HG02623 (cell line): ENCODE results near the gene HDAC11.
"Not testable (repeated sequence)": the region's sequence is repeated elsewhere in the genome, so short reads cannot be mapped to it uniquely, and the experiment has no call there.

Experiments
- ATAC-seq: cut with Tn5 transposase; IDR thresholded peaks from one replicate; pipeline ENCODE4 v1.9.1; 2021; ENCODE audit warnings: moderate library complexity; ENCODE audit not compliant: unreplicated experiment

HDAC11 gene

DNA sequence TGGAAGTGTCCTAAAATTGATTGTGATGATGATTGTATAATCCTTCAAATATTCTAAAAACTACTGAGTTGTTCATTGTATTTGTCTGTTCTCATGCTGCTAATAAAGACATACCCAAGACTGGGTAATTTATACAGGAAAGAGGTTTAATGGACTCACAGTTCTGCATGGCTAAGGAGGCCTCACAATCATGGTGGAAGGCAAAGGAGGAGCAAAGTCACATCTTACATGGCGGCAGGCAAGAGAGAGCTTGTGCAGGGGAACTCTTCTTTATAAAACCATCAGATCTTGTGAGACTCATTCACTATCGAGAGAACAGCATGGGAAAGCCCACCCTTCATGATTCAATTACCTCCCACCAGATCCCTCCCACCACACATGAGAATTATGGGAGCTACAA, 41.6 kb downstream of the HDAC11 start:
- not testable (repeated sequence) for ATAC-seq

DNA sequence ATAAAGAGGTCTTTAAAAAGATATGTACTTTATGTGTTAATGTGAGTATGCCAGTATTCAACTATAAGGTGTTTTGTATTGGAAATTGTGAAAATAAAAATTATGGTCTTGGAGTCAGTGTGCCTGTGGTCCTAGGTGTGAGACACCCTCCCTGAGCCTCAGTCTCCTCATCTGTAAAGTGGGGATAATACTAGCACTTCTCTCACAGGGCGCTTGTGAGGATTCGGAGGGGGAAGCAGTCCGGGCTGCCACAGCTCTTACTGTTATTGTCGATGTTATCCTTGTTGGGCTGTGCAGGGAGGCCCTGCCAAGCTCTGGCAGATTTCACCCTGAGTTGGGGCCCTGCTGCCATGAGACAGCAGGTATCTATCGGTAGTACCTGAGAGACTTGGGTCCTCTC, 42.1 kb downstream of the HDAC11 start:
- ATAC-seq: no peak

DNA sequence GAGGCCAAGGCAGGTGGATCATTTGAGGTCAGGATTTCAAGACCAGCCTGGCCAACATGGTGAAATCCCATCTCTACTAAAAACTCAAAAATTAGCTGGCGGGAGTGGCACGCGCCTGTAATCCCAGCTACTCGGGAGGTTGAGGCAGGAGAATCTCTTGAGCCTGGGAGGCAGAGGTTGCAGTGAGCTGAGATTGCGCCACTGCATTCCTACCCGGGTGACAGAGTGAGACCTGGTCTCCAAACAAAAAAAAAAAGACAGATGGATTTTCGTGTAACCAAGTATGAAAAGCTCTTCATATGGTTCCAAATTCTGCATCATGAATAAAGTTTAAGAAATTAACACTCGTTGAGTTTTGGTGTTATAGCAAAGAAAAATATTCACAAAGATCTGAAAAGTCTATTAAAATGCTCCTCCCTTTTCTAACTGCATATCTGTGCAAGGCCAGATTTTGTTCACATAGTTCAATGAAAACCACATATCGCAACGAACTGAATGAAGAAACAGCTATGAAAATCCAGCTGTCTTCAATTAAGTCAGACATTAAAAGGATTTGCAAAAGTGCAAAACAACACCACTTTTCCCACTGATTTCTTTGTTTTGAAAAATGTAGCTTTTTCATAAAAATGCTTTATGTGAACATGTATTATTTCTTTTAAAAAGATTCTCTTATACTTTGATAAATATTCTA, 45.0 kb downstream of the HDAC11 start:
- no peak for ATAC-seq

DNA sequence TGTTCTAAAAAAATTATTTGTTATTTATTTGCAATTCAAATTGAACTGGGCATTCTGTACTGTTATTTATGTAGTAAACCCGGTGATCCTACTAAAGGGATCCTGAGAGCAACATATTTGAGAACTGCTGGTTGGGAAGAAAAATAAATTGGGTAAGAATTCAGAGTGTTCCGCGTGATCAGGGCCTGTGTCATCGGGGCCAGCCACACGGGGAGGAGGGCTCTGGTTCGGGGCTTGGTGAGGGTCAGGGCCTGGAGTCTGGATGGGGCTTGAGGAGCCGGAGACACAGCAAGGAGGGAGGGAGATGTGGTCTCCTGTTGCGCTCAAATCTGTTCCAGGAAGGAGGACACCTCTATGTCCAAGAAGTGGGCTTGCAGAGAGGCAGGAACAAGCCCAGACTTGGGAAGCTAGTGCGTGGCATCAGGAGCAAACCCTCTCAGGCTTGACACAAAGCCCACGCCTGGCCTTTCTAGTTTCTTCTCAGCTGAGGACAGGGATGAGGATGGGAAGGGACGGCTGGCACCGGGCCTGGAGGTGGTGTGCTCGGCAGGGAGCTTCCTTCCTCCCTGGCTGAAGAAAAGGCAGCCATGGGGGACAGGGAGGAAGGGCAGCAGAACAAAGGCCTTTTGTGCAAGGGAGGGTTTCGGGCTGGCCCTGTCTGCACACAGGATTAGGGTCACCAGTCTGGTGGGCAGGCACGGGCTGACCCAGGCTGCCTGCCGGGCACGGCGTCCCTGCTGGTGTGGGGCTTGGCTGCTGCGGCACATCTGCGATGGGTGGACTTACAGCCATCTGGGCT, 45.9 kb downstream of the HDAC11 start:
- ATAC-seq: no peak

DNA sequence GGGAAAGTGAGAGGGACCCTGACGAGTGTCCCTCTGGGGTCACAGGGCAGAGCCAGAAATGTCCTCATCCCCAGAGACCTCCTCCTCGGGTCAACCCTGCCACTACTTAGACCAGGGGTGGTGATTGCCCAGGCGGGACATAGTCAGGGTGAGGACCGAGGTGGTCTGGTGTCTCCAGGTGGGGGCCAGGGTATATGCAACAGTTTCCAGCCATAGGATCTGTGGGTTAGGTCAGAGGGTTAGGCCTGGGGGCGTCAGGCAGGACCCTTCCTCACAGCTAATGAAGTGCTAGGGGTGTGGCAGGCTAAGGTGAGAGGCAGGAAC, 46.5 kb downstream of the HDAC11 start:
- no peak for ATAC-seq

DNA sequence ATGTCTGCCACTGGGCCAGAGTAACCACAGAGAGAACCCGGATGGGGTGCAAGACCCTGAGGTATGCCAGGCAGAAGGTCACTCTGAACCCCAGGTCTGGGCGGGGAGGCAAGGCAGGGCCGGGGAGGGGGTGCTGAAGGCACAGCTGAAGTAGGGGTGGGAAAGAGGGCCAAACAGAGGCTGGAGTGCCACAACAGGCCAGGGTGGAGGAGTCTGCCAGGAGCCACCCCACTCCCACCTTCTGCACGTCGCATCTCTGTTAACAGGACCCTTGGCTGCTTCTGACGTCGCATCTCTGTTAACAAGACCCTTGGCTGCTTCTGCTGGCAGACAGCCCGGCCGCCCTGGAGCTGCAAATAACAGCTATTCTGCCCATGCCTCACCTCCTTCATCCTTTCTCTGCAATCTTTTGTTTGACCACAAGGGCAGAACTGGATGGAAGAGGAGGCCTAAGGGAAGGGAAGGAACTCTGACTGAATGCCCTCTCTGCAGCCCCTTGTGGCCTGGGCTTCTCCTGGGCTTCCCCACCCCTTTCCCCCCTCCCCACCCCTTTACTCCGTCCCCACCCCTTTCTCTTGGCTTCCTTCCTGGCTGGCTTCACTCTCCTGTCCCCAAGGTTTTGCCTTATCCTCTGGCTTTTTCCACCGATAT, 48.2 kb downstream of the HDAC11 start:
- ATAC-seq: no peak

DNA sequence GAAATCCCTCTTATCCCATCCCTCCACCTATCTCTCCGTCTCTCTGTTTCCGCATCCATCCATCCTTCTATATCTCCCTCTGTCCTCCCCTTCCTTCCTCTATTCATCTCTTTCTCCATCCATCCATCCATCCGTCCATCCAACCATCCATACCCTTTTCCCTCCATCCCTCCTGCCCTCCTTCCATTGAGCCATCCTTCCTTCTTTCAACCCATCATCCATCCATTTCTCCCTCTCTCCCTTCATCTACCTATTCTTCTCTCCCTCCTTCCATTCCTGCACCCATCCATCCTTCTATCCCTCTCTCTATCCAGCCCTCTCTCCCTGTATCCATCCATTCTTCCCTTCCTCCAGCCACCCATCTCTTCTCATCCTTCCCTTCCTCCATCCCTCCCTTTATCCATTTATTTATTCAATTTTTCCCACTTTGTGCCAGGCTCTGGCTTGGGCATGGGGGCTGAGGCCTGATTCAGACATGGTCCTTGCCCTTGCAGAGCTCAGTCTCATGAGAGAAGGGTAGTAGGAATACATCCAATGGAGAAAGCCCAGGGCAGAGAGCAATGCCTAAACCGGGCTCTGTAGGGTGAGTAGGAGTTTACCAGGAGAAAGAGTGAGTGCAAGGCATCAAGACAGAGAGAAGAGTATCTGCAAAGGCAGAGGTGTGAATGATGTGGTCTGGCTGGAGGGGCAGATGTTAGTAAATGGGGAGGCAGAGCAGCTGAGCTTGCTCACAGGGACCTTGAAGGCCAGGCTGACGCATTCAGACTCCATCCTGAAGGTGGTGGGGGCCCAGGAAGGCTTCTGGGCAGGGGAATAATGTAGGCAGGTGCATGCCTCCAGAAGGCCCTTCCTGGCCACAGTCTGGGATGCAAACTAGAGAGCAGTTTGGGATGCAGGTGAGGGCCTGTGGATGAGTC, 49.3 kb downstream of the HDAC11 start:
- ATAC-seq: no peak

DNA sequence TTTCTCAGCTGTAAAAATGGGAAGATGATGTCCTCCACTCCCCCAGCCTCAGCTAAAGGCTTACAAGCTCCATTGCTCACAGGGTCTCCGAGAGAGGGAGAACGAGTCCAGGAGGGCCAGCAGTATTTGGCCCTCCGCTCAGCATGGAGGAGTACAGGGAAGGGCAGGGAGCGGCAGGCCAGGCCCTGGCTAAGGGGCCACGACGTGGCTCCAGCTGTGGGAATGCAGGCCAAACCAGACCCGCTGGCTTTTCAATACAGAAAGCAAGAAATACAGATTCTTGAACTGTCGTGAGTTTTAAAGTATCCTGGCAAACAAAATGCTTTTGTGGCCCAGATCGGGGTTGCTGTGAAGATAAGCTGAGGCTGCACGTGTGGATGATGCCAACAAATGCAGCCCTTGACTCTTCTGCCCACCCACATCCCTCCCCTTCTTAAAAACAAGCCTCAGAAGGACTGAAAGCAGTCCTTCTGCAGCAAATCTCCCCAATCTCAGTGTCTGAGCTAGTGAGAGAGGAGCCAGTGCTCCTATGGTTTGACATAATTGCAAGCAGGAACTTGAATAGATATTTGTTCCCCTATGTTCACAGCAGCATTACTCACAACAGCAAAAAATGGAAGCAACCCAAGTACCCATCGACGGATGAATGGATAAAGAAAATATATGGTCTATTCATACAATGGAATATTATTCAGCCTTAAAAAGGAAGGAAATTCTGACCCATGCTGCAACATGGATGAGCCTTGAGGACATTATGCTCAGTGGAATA, 50.3 kb downstream of the HDAC11 start:
- no peak for ATAC-seq

DNA sequence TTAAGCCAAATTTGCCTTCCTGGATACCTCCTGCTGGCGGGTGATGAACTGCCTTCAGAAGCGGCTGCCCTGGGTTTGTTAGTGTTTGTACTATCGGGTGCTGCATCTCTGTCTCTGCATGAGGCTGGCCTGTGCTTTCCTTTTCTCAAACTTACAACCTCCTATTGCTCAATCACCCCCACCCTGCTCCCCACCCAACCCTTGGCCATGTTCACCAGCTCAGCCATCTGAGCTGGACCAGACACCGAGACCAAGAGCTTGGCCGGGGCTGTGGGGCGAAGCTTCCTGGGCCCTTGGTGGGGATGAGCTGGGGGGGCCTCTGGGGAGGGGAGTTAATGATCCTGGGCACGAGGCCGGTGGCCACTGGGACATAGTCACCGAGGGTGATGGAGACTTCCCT, 52.0 kb downstream of the HDAC11 start:
- no peak for ATAC-seq

DNA sequence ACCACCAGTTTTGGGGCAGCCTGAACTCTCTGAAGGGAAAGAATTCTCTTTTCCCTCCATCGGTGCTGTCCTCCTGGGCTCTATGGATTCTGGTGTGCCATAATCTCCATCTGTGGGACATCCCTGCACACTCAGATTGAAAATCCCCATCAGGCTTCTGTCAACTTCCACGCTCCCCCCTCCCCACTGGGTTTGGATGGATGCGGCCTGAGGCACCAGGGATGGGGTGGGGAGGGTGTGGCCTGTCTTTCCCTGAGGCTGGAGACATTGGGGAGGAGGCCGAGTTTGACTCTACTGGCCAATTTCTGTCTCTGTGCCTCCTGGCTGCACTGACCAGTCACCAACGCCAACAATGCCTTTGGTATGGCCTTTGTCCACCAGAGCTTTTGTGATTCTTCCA, 52.5 kb downstream of the HDAC11 start:
- ATAC-seq: no peak

DNA sequence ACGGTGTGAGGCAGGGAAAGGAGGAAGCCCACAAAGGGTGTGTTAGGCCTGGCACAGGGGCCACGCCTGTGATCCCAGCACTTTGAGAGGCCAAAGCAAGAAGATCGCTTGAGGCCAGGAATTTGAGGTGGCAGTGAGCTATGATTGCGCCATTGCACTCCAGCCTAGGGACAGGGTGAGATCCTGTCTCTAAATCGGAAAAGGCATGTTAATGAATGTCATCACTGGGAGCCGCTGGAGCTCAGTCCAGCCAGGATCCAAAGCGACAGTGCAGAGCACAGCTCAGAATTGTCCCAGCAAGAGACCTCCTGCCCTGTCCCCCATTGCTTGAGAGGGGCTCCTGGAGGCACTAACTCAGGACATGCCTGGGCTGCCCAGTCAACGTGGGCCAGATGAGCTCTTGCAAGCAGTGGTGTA, 53.8 kb downstream of the HDAC11 start:
- ATAC-seq: no peak

DNA sequence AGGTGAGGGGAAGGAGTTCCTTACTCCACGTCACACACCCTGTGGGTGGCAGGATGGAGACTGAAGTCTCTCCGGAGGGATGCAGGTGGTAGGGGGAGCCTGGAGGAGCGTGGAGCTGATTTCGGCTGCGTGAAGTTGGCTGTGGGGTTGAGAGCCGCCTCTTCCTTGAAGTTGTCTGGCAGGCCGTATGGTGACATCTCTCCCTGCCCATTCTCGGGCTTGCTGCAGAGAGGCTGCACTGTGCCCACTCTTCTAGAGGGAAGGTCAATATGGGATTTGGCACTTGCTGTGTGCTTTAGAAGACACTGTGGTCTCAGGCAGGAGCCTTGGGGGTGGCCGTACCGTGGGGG, 55.4 kb downstream of the HDAC11 start:
- no peak for ATAC-seq

DNA sequence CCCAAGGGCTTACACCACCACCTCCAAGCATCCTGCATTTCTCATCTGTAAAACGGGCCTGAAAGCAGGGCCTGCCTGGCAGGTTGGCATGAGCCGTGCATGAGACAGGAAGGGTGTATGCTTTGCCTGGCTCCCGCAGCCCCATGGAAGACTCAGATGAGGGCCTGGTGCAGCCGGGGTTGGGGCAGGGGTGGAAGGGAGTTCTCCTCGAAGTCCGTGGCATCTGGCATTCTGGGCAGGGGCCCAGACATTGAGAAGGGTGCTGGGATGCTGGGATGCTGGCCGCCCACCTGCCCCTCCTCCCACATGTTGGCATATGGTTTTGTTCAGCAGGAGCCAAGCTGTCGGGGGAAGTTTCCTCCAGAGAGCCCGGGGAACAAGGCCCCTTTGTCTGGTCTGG, 55.8 kb downstream of the HDAC11 start:
- ATAC-seq: no peak

DNA sequence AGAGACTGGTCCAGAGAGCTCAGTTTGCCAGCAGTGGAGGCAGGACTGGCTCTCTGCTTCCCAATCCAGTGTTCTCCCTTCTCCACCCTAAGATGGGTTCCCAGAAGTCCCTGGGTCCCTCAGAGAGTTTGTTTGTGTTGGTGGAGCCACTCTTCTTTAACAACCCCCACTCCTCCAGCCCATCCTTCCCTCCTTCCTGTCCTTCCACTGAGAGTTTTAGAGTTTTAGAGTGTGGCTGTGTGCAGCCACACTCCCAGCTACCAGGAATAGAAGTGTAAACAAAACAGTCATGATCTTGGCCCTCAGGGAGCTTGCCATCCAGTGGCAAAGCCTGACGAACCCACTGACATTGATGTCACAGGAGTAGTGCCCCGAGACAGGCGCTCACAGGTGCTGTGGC, 56.3 kb downstream of the HDAC11 start:
- ATAC-seq: no peak

DNA sequence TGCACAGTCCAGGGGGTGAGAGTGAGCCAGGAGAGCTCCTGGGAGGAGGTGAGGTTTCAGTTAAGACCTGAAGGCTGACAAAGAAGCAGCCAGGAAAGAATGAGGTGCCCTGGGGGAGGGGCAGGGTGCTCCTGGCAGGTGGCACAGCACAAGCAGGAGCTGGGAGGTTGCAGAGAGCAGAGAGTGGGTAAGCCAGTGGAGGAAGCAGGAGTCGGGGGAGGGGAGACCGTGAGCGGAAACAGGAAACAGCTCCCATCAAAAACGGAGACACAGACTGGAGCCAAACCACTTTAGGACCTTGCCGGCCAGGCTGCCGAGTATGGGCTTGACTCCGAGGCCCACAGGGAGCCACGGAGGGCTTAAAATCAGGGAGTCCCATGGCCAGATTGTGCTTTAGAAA, 56.7 kb downstream of the HDAC11 start:
- ATAC-seq: no peak

DNA sequence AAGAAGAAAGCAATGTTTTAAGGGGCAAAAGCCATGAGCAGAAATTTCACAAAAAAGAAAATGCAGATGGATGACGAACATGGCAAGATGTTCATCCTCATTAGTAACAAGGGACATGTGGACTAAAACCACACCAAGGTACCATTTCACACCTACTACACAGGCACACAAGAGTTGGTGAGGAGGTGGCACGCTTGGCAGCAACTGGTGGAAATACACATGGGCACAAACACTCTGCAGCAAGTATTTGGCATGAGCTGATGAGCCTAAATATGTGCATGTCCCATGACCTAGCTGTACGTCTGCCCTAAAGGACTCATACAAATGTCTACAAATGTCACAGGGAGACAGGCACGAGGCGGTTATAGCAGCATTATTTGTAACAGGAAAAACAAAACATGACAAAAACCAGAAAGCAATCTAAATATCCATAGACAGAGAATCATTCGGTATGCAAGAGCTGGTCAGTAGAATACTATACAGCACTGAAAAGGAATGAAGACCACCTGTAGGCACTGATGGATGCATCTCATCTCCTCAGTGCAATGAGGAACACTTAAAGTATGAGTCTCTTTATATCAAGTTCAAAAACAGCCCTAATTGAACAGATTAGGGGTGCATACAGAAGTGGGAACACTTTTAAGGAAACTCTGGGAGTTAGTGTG, 57.3 kb downstream of the HDAC11 start:
- no peak for ATAC-seq

DNA sequence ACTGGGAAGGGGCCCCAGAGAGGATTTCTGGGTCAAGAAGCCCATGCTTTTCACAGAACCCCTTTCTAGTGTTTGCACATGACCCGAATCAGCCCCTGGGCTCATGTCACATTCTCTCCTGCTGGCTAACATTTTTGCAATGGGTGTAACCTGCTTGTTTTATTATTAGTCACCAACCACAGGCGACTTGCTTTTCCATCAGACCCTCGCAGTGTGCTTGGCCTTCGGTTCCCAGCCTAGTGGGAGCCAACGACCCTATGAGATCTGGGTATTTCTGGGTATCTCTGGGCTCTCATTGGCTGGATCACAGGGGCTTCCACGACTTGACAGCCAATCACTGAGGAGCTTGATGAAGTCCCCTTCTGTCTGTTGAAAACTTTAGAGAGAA, 57.8 kb downstream of the HDAC11 start:
- ATAC-seq: no peak

DNA sequence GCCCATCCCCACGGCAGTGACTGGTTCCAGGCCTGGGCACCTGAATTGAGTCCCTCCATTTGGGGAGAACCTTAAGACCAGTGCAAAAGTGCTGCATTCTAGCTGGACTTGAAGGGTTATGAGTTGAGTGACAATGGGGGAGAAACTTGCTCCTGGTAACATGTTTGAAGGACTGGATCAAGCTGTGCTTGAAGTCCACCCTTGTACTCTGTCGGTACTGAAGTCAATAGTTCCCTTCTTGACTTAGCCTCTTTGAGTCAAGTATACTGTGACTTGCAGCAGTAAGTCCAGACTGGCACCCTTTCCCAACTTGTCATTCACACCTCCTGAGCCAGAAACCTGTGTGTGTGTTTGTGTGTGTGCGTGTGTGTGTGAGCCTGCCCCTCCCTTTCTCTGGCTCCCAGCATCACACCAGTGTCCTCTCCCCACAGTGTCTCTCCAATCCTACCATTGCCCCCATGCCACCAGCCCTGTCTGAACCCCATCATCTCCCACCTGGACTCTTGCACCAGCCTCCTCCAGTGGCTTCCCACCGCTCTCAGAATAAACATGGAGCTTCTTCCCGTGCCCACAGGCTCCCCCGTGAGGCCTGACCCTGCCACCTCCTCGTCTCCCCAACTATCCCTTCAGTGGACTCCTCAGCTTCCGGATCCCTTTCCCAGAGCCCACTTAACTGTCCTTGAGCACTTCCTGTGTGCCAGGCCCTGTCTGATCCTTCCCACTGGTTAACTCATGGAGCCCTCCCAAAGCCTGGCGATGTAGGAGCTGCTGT, 58.6 kb downstream of the HDAC11 start:
- no peak for ATAC-seq

DNA sequence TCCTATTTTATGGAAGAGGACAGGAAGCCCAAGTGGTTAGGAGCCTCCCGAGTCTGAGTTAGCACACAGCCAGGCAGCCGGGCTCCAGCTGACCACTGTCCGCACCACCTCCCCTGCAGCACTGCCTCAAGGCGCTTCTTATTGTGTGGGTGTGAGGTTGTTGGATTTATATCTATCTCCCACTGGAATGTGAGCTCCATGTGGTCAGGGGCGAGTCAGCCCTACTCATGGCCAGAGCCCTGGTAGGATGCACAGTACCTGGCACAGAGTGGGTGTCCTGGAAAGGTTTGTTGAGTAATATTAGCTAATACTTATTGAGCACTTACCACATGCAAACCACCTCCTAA, 59.2 kb downstream of the HDAC11 start:
- no peak for ATAC-seq
